Measurements from ENCODE around the gene HMGB3. TPM values are rescaled to one million over a fixed set of nuclear protein-coding genes. Genes with fewer than 3 reads are reported as not detected.

The HMGB3 gene
- total and polyA plus RNA-seq, 2 experiments from 2014 or later, result 22.2 to 55.1 TPM

GRCh38 chrX:151006410-151007109, 23.4 kb downstream of the HMGB3 start:
- Histone ChIP-seq H3K27ac (no peak overlapping the region), H3K4me1 (ENCODE audit: insufficient read depth) (no peaks in the 10 kb centered on the region), H2AFZ (no peak overlapping the region), H3K9me2 (replicated peaks; ENCODE audit: insufficient read depth) (no peaks in the 10 kb centered on the region), H3K36me3 (replicated peaks; ENCODE audit: insufficient read depth, low read depth) (no peaks in the 10 kb centered on the region), H4K20me1 (ENCODE audit: insufficient read depth, poor library complexity, severe bottlenecking) (no peaks in the 10 kb centered on the region), H3K9me3 (ENCODE audit: low read depth) (no peaks in the 10 kb centered on the region), H3K79me2 (no peaks in the 10 kb centered on the region), H3K4me2 (no peak overlapping the region), H3K27me3 (no peaks in the 10 kb centered on the region), H3K4me3 (no peak overlapping the region)
- no peak for TF ChIP-seq EZH2 (IDR thresholded peaks at IDR 0.05; ENCODE audit: borderline replicate concordance)
- TF ChIP-seq, protein P1, sequence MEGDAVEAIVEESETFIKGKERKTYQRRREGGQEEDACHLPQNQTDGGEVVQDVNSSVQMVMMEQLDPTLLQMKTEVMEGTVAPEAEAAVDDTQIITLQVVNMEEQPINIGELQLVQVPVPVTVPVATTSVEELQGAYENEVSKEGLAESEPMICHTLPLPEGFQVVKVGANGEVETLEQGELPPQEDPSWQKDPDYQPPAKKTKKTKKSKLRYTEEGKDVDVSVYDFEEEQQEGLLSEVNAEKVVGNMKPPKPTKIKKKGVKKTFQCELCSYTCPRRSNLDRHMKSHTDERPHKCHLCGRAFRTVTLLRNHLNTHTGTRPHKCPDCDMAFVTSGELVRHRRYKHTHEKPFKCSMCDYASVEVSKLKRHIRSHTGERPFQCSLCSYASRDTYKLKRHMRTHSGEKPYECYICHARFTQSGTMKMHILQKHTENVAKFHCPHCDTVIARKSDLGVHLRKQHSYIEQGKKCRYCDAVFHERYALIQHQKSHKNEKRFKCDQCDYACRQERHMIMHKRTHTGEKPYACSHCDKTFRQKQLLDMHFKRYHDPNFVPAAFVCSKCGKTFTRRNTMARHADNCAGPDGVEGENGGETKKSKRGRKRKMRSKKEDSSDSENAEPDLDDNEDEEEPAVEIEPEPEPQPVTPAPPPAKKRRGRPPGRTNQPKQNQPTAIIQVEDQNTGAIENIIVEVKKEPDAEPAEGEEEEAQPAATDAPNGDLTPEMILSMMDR (IDR thresholded peaks at IDR 0.05; ENCODE audit: poor library complexity), result no peak
- no peak for TF ChIP-seq EZH2phosphoT487 (IDR thresholded peaks at IDR 0.05; ENCODE audit: low read depth, severe bottlenecking, unreplicated experiment)
- WGBS (ENCODE audit: low lambda C conversion rate, missing lambda C conversion rate), result 90% methylated on average over 4 of the region's 4 CpGs
- DNase-seq (ENCODE audit: low spot score), result no peak

- Histone ChIP-seq H2AFZ (peak overlapping the region; percentile 31), H3K4me2 (no peak overlapping the region), H3K9me3 (ENCODE audit: low read depth) (no peaks in the 10 kb centered on the region), H3K27ac (no peak overlapping the region), H3K4me1 (ENCODE audit: insufficient read depth) (no peaks in the 10 kb centered on the region), H3K36me3 (replicated peaks; ENCODE audit: insufficient read depth, low read depth) (no peaks in the 10 kb centered on the region), H3K4me3 (no peak overlapping the region), H3K9me2 (replicated peaks; ENCODE audit: insufficient read depth) (no peaks in the 10 kb centered on the region), H3K27me3 (no peaks in the 10 kb centered on the region), H3K79me2 (no peaks in the 10 kb centered on the region), H4K20me1 (ENCODE audit: insufficient read depth, poor library complexity, severe bottlenecking) (no peaks in the 10 kb centered on the region)
- no peak for TF ChIP-seq EZH2phosphoT487 (IDR thresholded peaks at IDR 0.05; ENCODE audit: low read depth, severe bottlenecking, unreplicated experiment)
- 61% methylated on average over 2 of the region's 2 CpGs for WGBS (ENCODE audit: low lambda C conversion rate, missing lambda C conversion rate)
- DNase-seq (ENCODE audit: low spot score), result no peak
Measured at GRCh38 chrX:151009582-151009981, 26.4 kb downstream of the HMGB3 start.

DNA sequence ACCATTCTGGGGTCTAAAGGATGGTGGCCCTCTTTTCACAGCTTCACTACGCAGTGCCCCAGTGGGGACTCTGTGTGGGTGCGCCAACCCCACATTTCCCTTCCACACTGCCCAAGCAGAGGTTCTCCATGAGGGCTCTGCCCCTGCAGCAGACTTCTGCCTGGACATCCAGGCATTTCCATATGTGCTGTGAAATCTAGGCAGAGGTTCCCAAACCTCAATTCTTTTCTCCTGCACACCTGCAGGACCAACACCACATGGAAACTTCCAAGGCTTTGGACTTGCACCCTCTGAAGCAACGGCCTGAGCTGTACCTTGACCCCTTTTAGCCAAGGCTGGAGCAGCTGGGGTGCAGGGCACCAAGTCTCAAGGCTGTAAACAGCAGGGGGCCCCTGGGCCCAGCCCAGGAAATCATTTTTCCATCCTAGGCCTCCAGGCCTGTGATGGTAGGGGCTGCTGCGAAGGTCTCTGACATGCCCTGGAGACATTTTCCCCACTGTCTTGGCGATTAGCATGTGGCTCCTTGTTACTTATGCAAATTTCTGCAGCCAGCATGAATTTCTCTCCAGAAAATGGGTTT, 30.1 kb downstream of the HMGB3 start:
- Histone ChIP-seq H3K4me1 (ENCODE audit: insufficient read depth) (no peaks in the 10 kb centered on the region), H2AFZ (no peak overlapping the region), H3K9me2 (replicated peaks; ENCODE audit: insufficient read depth) (no peaks in the 10 kb centered on the region), H4K20me1 (ENCODE audit: insufficient read depth, poor library complexity, severe bottlenecking) (no peaks in the 10 kb centered on the region), H3K4me2 (no peak overlapping the region), H3K79me2 (no peaks in the 10 kb centered on the region), H3K36me3 (replicated peaks; ENCODE audit: insufficient read depth, low read depth) (no peaks in the 10 kb centered on the region), H3K27me3 (no peaks in the 10 kb centered on the region), H3K9me3 (ENCODE audit: low read depth) (no peaks in the 10 kb centered on the region), H3K4me3 (no peak overlapping the region), H3K27ac (no peak overlapping the region)
- TF ChIP-seq, protein P1 (IDR thresholded peaks at IDR 0.05; ENCODE audit: poor library complexity), result no peak
- TF ChIP-seq EZH2 (IDR thresholded peaks at IDR 0.05; ENCODE audit: borderline replicate concordance) (no peak), EZH2phosphoT487 (IDR thresholded peaks at IDR 0.05; ENCODE audit: low read depth, severe bottlenecking, unreplicated experiment) (no peak)
- no peak for DNase-seq (ENCODE audit: low spot score)
- WGBS (ENCODE audit: low lambda C conversion rate, missing lambda C conversion rate), result 85% methylated on average over 5 of the region's 5 CpGs

- H3K27ac ChIP-seq, result no peak overlapping the region
- H3K27me3 ChIP-seq, result no peaks in the 10 kb centered on the region
- H3K9me3 ChIP-seq (ENCODE audit: low read depth), result no peaks in the 10 kb centered on the region
- H4K20me1 ChIP-seq (ENCODE audit: insufficient read depth, poor library complexity, severe bottlenecking), result no peaks in the 10 kb centered on the region
- H2AFZ ChIP-seq, result no peak overlapping the region
- no peaks in the 10 kb centered on the region for H3K36me3 ChIP-seq (replicated peaks; ENCODE audit: insufficient read depth, low read depth)
- H3K4me3 ChIP-seq, result no peak overlapping the region
- no peak for DNase-seq (ENCODE audit: low spot score)
- no peaks in the 10 kb centered on the region for H3K79me2 ChIP-seq
- 53% methylated on average over 4 of the region's 4 CpGs for WGBS (ENCODE audit: low lambda C conversion rate, missing lambda C conversion rate)
- no peak for TF ChIP-seq EZH2 (IDR thresholded peaks at IDR 0.05; ENCODE audit: borderline replicate concordance)
- TF ChIP-seq EZH2phosphoT487 (IDR thresholded peaks at IDR 0.05; ENCODE audit: low read depth, severe bottlenecking, unreplicated experiment), result no peak
- TF ChIP-seq, protein P1 (IDR thresholded peaks at IDR 0.05; ENCODE audit: poor library complexity), result no peak
- no peaks in the 10 kb centered on the region for H3K4me1 ChIP-seq (ENCODE audit: insufficient read depth)
- no peaks in the 10 kb centered on the region for H3K9me2 ChIP-seq (replicated peaks; ENCODE audit: insufficient read depth)
- H3K4me2 ChIP-seq, result no peak overlapping the region
Measured at GRCh38 chrX:151015684-151016083, 32.5 kb downstream of the HMGB3 start.

Data from hepatocyte (in vitro differentiated cells).